Osteoblast (primary cell): ENCODE results near the gene TMEM63C. TPM values are rescaled to one million over a fixed set of nuclear protein-coding genes. Genes with fewer than 3 reads are reported as not detected.
A peak's percentile ranks its signal among the peaks of the same experiment; 100 is the strongest.
"Not testable (repeated sequence)": the region's sequence is repeated elsewhere in the genome, so short reads cannot be mapped to it uniquely, and the experiment has no call there.

Source experiments
- DNase-seq: peaks from one replicate; pipeline ENCODE4 v3.0.0; 2011; ENCODE audit warnings: low spot score, mixed read lengths; ENCODE audit not compliant: insufficient read length; ENCODE audit errors: missing footprints
- H2AFZ ChIP-seq: 2 replicates; pipeline ENCODE4 v1.6.0; 2011; ENCODE audit warnings: mild to moderate bottlenecking, low read length
- H3K27ac ChIP-seq: 2 replicates; pipeline ENCODE4 v1.5.1; 2011; ENCODE audit warnings: mild to moderate bottlenecking, low read depth, low read length, moderate library complexity
- H3K27me3 ChIP-seq: 2 replicates; pipeline ENCODE4 v1.6.0; 2012; ENCODE audit warnings: mild to moderate bottlenecking, control low read depth, inconsistent platforms, low read length, moderate library complexity; ENCODE audit not compliant: insufficient read depth
- H3K36me3 ChIP-seq: 2 replicates; pipeline ENCODE4 v1.5.1; 2011; ENCODE audit warnings: mild to moderate bottlenecking, low read length, control low read depth, moderate library complexity; ENCODE audit not compliant: insufficient read depth
- H3K4me1 ChIP-seq: 2 replicates; pipeline ENCODE4 v1.5.1; 2011; ENCODE audit warnings: mild to moderate bottlenecking, low read length, control low read depth, moderate library complexity; ENCODE audit not compliant: insufficient read depth
- H3K4me2 ChIP-seq: 2 replicates; pipeline ENCODE4 v1.6.0; 2011; ENCODE audit warnings: mild to moderate bottlenecking, low read length; ENCODE audit not compliant: insufficient read depth
- H3K4me3 ChIP-seq: fragments of 200-600 bp; sonication (generic); 3 replicates; pipeline ENCODE4 v1.5.1; 2012; ENCODE audit warnings: mild to moderate bottlenecking, low read length, inconsistent platforms; ENCODE audit not compliant: insufficient read depth
- H3K79me2 ChIP-seq: 2 replicates; pipeline ENCODE4 v1.6.0; 2012; ENCODE audit warnings: mild to moderate bottlenecking, low read length, control low read depth, inconsistent platforms; ENCODE audit not compliant: insufficient read depth
- H3K9me3 ChIP-seq: 2 replicates; pipeline ENCODE4 v1.5.1; 2011; ENCODE audit warnings: low read depth, low read length, control low read depth
- H4K20me1 ChIP-seq: 2 replicates; pipeline ENCODE4 v1.6.0; 2012; ENCODE audit warnings: mild to moderate bottlenecking, low read length, control low read depth; ENCODE audit not compliant: insufficient read depth
- total RNA-seq: library from RNA; depleted of rRNA; stranded (reverse); fragments of >200 nt; gene quantifications from 2 replicates; pipeline ENCODE4 v1.2.3, GENCODE V29; 2012
- TF ChIP-seq, protein P1 (sequence below): IDR thresholded peaks from 2 replicates; pipeline ENCODE4 v1.5.1; 2011; ENCODE audit warnings: mild to moderate bottlenecking, low read depth, low read length, moderate library complexity; ENCODE audit errors: extremely low read depth

Gene TMEM63C
- total RNA-seq, 1 donor, result 0.72 TPM

DNA sequence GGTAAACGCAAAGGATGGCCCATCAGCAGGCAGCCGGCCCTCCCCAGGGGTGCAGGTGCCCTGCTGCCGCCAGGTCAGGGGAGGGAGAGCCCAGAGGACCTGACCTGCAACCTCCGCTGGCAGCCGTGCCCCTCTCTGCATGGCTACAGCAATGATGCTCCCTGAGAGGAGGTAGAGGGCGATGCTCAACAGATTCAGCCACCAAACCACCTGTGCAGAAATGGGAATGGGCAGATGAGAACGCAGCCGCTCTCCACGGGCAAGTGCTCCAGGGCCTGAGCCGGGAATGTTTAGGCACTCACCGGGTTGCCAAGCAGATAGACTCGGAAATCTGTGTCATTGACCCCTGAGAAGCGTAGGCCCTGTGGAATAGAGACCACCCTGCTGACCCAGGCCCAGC lies 98.1 kb downstream of the TMEM63C start:
- Histone ChIP-seq H4K20me1 (no peaks in the 10 kb centered on the region), H3K27me3 (no peaks in the 10 kb centered on the region), H2AFZ (no peak overlapping the region), H3K27ac (no peak overlapping the region), H3K4me3 (no peak overlapping the region), H3K79me2 (no peaks in the 10 kb centered on the region), H3K4me1 (no peaks in the 10 kb centered on the region), H3K36me3 (peaks cover 20% of the 10 kb centered on the region), H3K9me3 (no peaks in the 10 kb centered on the region), H3K4me2 (no peak overlapping the region)
- DNase-seq, result peak; percentile 15
- TF ChIP-seq, protein P1, sequence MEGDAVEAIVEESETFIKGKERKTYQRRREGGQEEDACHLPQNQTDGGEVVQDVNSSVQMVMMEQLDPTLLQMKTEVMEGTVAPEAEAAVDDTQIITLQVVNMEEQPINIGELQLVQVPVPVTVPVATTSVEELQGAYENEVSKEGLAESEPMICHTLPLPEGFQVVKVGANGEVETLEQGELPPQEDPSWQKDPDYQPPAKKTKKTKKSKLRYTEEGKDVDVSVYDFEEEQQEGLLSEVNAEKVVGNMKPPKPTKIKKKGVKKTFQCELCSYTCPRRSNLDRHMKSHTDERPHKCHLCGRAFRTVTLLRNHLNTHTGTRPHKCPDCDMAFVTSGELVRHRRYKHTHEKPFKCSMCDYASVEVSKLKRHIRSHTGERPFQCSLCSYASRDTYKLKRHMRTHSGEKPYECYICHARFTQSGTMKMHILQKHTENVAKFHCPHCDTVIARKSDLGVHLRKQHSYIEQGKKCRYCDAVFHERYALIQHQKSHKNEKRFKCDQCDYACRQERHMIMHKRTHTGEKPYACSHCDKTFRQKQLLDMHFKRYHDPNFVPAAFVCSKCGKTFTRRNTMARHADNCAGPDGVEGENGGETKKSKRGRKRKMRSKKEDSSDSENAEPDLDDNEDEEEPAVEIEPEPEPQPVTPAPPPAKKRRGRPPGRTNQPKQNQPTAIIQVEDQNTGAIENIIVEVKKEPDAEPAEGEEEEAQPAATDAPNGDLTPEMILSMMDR, result no peak

- not testable (repeated sequence) for H3K79me2 ChIP-seq, H3K4me3 ChIP-seq, H3K4me2 ChIP-seq, H3K9me3 ChIP-seq, H3K27ac ChIP-seq, H3K4me1 ChIP-seq, H4K20me1 ChIP-seq, DNase-seq, H3K27me3 ChIP-seq, H2AFZ ChIP-seq
- peaks cover 27% of the 10 kb centered on the region for H3K36me3 ChIP-seq
Measured at GRCh38 chr14:77280921-77281320, 99.3 kb downstream of the TMEM63C start.

DNA sequence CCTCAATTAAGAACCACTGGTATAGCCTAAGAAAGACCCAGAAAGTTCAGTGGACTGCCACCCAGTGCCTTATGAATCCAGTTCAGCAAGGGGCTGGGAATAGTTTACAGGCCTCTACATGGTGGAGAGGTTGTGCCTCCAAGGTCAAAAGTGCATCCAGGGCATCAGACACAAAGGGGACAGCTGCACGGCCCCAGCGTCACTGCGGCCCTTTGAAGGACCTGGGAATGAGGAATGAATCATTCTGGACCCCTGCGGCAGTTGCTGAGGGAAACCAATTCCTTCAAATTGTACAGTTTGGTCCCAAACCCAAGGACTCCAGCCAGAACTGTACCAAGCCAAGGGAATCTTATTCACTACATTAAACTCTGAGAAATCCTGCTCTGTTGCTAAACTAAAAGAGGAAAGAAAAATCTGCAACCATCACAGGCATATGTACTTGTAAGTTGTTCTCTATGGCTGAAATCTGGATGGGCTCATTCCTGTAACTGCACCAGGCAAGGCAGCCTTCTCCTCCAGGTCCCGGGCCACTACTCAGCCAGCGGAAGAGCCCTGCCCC lies 100.3 kb downstream of the TMEM63C start:
- H4K20me1 ChIP-seq, result no peaks in the 10 kb centered on the region
- no peak overlapping the region for H3K27ac ChIP-seq
- no peak for DNase-seq
- no peaks in the 10 kb centered on the region for H3K79me2 ChIP-seq
- H3K4me3 ChIP-seq, result no peak overlapping the region
- no peaks in the 10 kb centered on the region for H3K9me3 ChIP-seq
- no peaks in the 10 kb centered on the region for H3K4me1 ChIP-seq
- no peak overlapping the region for H2AFZ ChIP-seq
- peaks cover 28% of the 10 kb centered on the region for H3K36me3 ChIP-seq
- no peaks in the 10 kb centered on the region for H3K27me3 ChIP-seq
- TF ChIP-seq, protein P1, result no peak
- no peak overlapping the region for H3K4me2 ChIP-seq

GRCh38 chr14:77284066-77284465 lies 102.5 kb downstream of the TMEM63C start:
- no peak overlapping the region for H3K27ac ChIP-seq
- no peaks in the 10 kb centered on the region for H3K9me3 ChIP-seq
- no peak for DNase-seq

More at GRCh38 chr14:77284066-77284465, 102.5 kb downstream of the TMEM63C start:
- no peaks in the 10 kb centered on the region for H3K4me1 ChIP-seq
- H3K79me2 ChIP-seq, result no peaks in the 10 kb centered on the region
- H3K27me3 ChIP-seq, result no peaks in the 10 kb centered on the region
- no peak overlapping the region for H3K4me2 ChIP-seq
- H3K4me3 ChIP-seq, result no peak overlapping the region
- no peak overlapping the region for H2AFZ ChIP-seq
- TF ChIP-seq, protein P1, result no peak
- H3K36me3 ChIP-seq, result peaks cover 31% of the 10 kb centered on the region
- no peaks in the 10 kb centered on the region for H4K20me1 ChIP-seq
